Measurements from ENCODE around the gene PCDHGA5. TPM values are rescaled to one million over a fixed set of nuclear protein-coding genes. Genes with fewer than 3 reads are reported as not detected.
"Not testable (repeated sequence)": the region's sequence is repeated elsewhere in the genome, so short reads cannot be mapped to it uniquely, and the experiment has no call there.

PCDHGA5 gene
- polyA plus RNA-seq, 3 donors = 2.6 to 3.2 (median 2.6) TPM

GRCh38 chr5:141412854-141413539, 49.0 kb downstream of the PCDHGA5 start, which contains the start of gene PCDHGA10:
PCDHGA10 (plus strand) TSS chr5:141412987; CDS start chr5:141413176, 189 bp downstream.
- no peak for DNase-seq

GRCh38 chr5:141413540-141414069, 49.6 kb downstream of the PCDHGA5 start:
- DNase-seq = no peak

- DNase-seq = not testable (repeated sequence)
Observed at GRCh38 chr5:141414548-141415274, 50.7 kb downstream of the PCDHGA5 start.

GRCh38 chr5:141415275-141415618, 51.3 kb downstream of the PCDHGA5 start:
- DNase-seq = not testable (repeated sequence)

Other genes starting within 250 kb of the PCDHGA5 start
- gene PCDHB4, start 242.3 kb upstream of the PCDHGA5 start, polyA plus RNA-seq (ENCODE audit: insufficient read length in 3 of 3) = 1 to 10 TPM in 2 of 3 donors, under 1 TPM in 1; 0.97 to 2.1 (median 2.0) TPM
- 1 to 10 TPM; 5.3 to 9.5 (median 9.1) TPM for gene PCDHB5, start 229.0 kb upstream of the PCDHGA5 start, polyA plus RNA-seq (ENCODE audit: insufficient read length in 3 of 3)
- gene PCDHB6, start 214.1 kb upstream of the PCDHGA5 start, polyA plus RNA-seq (ENCODE audit: insufficient read length in 3 of 3) = 1 to 10 TPM; 1.6 to 3.1 (median 3.0) TPM
- gene PCDHB7, start 191.5 kb upstream of the PCDHGA5 start, polyA plus RNA-seq (ENCODE audit: insufficient read length in 3 of 3) = 1 to 10 TPM; 3.5 to 4.4 (median 4.2) TPM
- 1 to 10 TPM; 1.5 to 3.1 (median 2.1) TPM for gene PCDHB8, start 186.4 kb upstream of the PCDHGA5 start, polyA plus RNA-seq (ENCODE audit: insufficient read length in 3 of 3)
- 1 to 10 TPM; 5.1 to 7.4 (median 6.5) TPM for gene PCDHB16, start 181.8 kb upstream of the PCDHGA5 start, polyA plus RNA-seq (ENCODE audit: insufficient read length in 3 of 3)
- gene PCDHB9, start 177.0 kb upstream of the PCDHGA5 start, polyA plus RNA-seq (ENCODE audit: insufficient read length in 3 of 3) = 1 to 10 TPM; 3.4 to 4.5 (median 4.1) TPM
- gene PCDHB10, start 171.8 kb upstream of the PCDHGA5 start, polyA plus RNA-seq (ENCODE audit: insufficient read length in 3 of 3) = 1 to 10 TPM; 4.9 to 6.6 (median 6.4) TPM
- gene PCDHB11, start 164.5 kb upstream of the PCDHGA5 start, polyA plus RNA-seq (ENCODE audit: insufficient read length in 3 of 3) = 1 to 10 TPM; 3.8 to 6.5 (median 4.6) TPM
- 1 to 10 TPM; 3.6 to 4.6 (median 4.5) TPM for gene PCDHB12, start 155.4 kb upstream of the PCDHGA5 start, polyA plus RNA-seq (ENCODE audit: insufficient read length in 3 of 3)
- gene PCDHB13, start 150.2 kb upstream of the PCDHGA5 start, polyA plus RNA-seq (ENCODE audit: insufficient read length in 3 of 3) = 1 to 10 TPM; 6.4 to 7.5 (median 6.9) TPM
- gene PCDHB14, start 140.8 kb upstream of the PCDHGA5 start, polyA plus RNA-seq (ENCODE audit: insufficient read length in 3 of 3) = 10 to 100 TPM; 10.1 to 11.2 (median 10.2) TPM
- 10 to 100 TPM; 14.3 to 15.2 (median 14.7) TPM for gene PCDHB15, start 118.8 kb upstream of the PCDHGA5 start, polyA plus RNA-seq (ENCODE audit: insufficient read length in 3 of 3)
- under 1 TPM in 2 of 3 donors, not detected in 1; 0.19 to 0.21 TPM for gene SLC25A2, start 60.1 kb upstream of the PCDHGA5 start, polyA plus RNA-seq (ENCODE audit: insufficient read length in 3 of 3)
- 100 to 1,000 TPM; 137 to 157 (median 148) TPM for gene TAF7, start 43.4 kb upstream of the PCDHGA5 start, polyA plus RNA-seq (ENCODE audit: insufficient read length in 3 of 3)
- 1 to 10 TPM in 2 of 3 donors, under 1 TPM in 1; 0.81 to 1.7 (median 1.0) TPM for gene PCDHGA1, start 33.6 kb upstream of the PCDHGA5 start, polyA plus RNA-seq (ENCODE audit: insufficient read length in 3 of 3)
- gene PCDHGA2, start 25.4 kb upstream of the PCDHGA5 start, polyA plus RNA-seq (ENCODE audit: insufficient read length in 3 of 3) = 1 to 10 TPM; 6.3 to 8.3 (median 6.4) TPM
- gene PCDHGA3, start 20.3 kb upstream of the PCDHGA5 start, polyA plus RNA-seq (ENCODE audit: insufficient read length in 3 of 3) = 1 to 10 TPM; 3.4 to 4.5 (median 3.8) TPM
- gene PCDHGB1, start 14.1 kb upstream of the PCDHGA5 start, polyA plus RNA-seq (ENCODE audit: insufficient read length in 3 of 3) = 1 to 10 TPM; 1.7 to 1.8 (median 1.7) TPM
- gene PCDHGA4, start 9.1 kb upstream of the PCDHGA5 start, polyA plus RNA-seq (ENCODE audit: insufficient read length in 3 of 3) = 1 to 10 TPM; 2.3 to 3.0 (median 2.4) TPM
- 1 to 10 TPM; 3.5 to 4.9 (median 3.6) TPM for gene PCDHGB2, start 4.2 kb upstream of the PCDHGA5 start, polyA plus RNA-seq (ENCODE audit: insufficient read length in 3 of 3)
- gene PCDHGB3, start 6.1 kb downstream of the PCDHGA5 start, polyA plus RNA-seq (ENCODE audit: insufficient read length in 3 of 3) = 1 to 10 TPM; 1.9 to 2.6 (median 2.5) TPM
- 1 to 10 TPM; 6.4 to 8.5 (median 7.9) TPM for gene PCDHGA6, start 9.7 kb downstream of the PCDHGA5 start, polyA plus RNA-seq (ENCODE audit: insufficient read length in 3 of 3)
- 1 to 10 TPM; 2.2 to 2.5 (median 2.5) TPM for gene PCDHGA7, start 18.6 kb downstream of the PCDHGA5 start, polyA plus RNA-seq (ENCODE audit: insufficient read length in 3 of 3)
- 1 to 10 TPM; 4.9 to 6.2 (median 6.2) TPM for gene PCDHGB4, start 23.5 kb downstream of the PCDHGA5 start, polyA plus RNA-seq (ENCODE audit: insufficient read length in 3 of 3)
- under 1 TPM; 0.78 to 0.85 (median 0.81) TPM for gene PCDHGA8, start 28.5 kb downstream of the PCDHGA5 start, polyA plus RNA-seq (ENCODE audit: insufficient read length in 3 of 3)
- 10 to 100 TPM in 1 of 3 donors, 1 to 10 TPM in 2; 9.3 to 12.0 (median 9.7) TPM for gene PCDHGB5, start 33.8 kb downstream of the PCDHGA5 start, polyA plus RNA-seq (ENCODE audit: insufficient read length in 3 of 3)
- gene PCDHGA9, start 38.6 kb downstream of the PCDHGA5 start, polyA plus RNA-seq (ENCODE audit: insufficient read length in 3 of 3) = 1 to 10 TPM; 4.8 to 6.1 (median 5.5) TPM
- 1 to 10 TPM; 6.8 to 7.8 (median 7.3) TPM for gene PCDHGB6, start 43.9 kb downstream of the PCDHGA5 start, polyA plus RNA-seq (ENCODE audit: insufficient read length in 3 of 3)
- 1 to 10 TPM; 3.1 to 3.7 (median 3.4) TPM for gene PCDHGA10, start 48.8 kb downstream of the PCDHGA5 start, polyA plus RNA-seq (ENCODE audit: insufficient read length in 3 of 3)
- 10 to 100 TPM; 11.0 to 17.3 (median 16.1) TPM for gene PCDHGB7, start 53.5 kb downstream of the PCDHGA5 start, polyA plus RNA-seq (ENCODE audit: insufficient read length in 3 of 3)
- gene PCDHGA11, start 56.9 kb downstream of the PCDHGA5 start, polyA plus RNA-seq (ENCODE audit: insufficient read length in 3 of 3) = 1 to 10 TPM; 3.8 to 6.3 (median 4.9) TPM
- gene PCDHGA12, start 66.3 kb downstream of the PCDHGA5 start, polyA plus RNA-seq (ENCODE audit: insufficient read length in 3 of 3) = 1 to 10 TPM; 1.1 to 2.9 (median 1.8) TPM
- 100 to 1,000 TPM in 1 of 3 donors, 10 to 100 TPM in 2; 91.6 to 131 (median 92.5) TPM for gene PCDHGC3, start 111.8 kb downstream of the PCDHGA5 start, polyA plus RNA-seq (ENCODE audit: insufficient read length in 3 of 3)
- gene PCDHGC4, start 120.9 kb downstream of the PCDHGA5 start, polyA plus RNA-seq (ENCODE audit: insufficient read length in 3 of 3) = 1 to 10 TPM; 3.3 to 4.3 (median 3.8) TPM
- gene PCDHGC5, start 124.9 kb downstream of the PCDHGA5 start, polyA plus RNA-seq (ENCODE audit: insufficient read length in 3 of 3) = 1 to 10 TPM in 1 of 3 donors, under 1 TPM in 2; 0.40 to 1.1 (median 0.93) TPM

All from renal pelvis (tissue), 4 donors.